T-helper 22 cell (primary cell): ENCODE data around the gene CEP350.
"Not testable (repeated sequence)": the region's sequence is repeated elsewhere in the genome, so short reads cannot be mapped to it uniquely, and the experiment has no call there.

Source experiments
- DNase-seq: peaks from one replicate; pipeline ENCODE4 v3.0.0-alpha.2; 2020; ENCODE audit warnings: low read depth

CEP350 gene

DNA sequence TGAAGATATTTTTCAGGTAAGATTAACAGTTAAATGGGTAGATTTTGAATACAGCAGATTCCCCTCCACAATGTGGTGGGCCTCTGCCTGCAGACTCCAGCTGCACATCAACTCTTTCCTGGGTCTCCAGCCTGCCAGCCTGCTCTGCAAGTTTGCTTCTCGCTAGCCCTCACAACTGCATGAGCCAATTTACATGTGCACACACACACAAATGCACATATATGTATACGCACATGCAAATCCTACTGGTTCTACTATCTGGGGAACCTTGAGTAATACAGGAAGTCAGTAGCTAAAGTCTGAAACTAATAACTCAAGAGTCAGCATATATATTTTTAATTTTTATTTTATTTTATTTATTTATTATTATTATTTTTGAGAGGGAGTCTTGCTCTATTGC, 165.2 kb downstream of the CEP350 start:
- DNase-seq: no peak

DNA sequence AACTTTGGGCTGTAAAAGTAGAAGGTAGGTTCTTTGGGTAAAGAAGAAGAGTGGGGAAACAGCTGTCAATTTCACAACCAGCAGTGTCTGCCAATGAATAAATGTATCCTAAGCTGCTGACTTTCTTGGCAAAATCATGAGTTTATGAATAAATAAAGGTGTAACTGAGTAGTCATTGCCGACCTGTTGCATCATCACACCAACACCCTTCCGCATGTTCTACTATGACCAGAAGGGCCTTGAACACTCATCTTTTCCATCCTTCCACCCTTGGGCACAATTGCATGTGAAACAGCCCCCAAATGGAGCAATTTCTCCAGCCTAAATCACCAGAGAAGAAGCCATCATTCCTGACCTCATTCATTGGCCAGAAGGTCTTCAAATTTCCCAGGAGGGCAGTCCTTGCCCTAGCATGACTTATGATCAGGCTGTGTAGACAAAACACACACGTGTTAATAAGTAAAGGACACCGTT, 168.9 kb downstream of the CEP350 start:
- no peak for DNase-seq

DNA sequence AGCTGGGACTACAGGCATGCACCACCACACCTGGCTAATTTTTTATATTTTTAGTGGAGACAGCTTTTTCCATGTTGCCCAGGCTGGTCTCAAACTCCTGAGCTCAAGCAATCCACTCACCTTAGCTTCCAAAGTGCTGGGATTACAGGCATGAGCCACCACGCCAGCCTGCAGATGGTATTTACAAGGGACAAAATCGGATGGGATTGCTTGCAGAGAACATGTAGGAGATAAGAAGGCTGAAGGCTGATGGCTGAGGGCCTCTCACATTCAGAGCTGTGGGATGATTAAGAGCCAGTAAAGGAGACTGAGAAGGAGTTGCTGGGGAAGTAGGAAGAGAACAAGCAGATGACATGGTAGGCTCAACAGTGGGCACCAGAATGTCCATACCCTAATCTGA, 176.0 kb downstream of the CEP350 start:
- DNase-seq: no peak

DNA sequence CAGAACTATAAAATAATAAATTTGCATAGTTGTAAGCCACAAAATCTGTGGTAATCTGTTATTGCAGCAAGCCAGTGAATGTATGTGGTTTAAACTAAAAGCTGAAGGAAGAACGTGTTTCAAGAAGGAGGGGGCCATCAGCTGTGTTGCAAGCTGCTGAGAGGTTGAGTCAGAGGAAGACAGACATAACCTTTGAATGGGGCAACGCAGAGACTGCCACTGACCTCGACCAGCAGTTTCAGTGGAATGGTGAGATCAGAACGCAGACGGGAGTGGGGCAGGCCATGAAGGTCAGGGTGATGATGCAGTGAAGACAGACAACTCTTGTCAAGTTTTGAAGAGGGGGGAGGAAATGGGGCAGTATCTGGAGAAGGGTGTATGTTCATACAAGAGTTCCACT, 176.9 kb downstream of the CEP350 start:
- no peak for DNase-seq

DNA sequence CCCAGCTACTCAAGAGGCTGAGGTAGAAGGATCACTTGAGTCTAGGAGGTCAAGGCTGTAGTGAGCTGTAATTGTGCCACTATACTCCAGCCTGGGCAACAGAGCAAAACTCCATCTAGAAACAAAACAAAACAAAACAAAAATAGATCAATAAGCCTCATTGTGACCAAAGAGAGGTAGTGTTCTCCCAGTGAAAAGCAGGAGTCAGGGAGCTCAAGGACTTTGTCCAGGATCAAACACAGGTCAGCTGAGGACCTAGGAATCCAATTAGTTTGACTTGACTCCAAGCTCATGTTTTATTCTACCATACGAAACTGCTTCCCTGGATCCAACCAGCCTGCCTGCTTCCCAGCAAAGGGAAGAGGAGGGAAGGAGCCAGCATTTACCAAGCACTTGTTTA, 178.6 kb downstream of the CEP350 start:
- DNase-seq: no peak

DNA sequence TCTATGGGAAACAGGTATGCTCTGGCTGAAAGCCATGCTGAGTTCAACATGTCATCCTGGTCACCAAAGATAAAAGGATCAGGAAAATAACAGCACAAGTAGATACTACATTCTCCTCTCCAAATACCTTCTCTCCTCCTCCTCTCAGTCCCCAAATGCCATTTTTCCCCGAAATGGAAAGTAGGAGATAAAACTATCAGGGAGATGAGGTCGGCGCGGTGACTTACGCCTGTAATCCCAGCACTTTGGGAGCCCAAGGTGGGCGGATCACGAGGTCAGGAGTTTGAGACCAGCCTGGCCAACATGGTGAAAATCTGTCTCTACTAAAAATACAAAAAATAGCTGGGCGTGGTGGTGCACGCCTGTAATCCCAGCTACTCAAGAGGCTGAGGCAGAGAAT, 179.1 kb downstream of the CEP350 start:
- not testable (repeated sequence) for DNase-seq

DNA sequence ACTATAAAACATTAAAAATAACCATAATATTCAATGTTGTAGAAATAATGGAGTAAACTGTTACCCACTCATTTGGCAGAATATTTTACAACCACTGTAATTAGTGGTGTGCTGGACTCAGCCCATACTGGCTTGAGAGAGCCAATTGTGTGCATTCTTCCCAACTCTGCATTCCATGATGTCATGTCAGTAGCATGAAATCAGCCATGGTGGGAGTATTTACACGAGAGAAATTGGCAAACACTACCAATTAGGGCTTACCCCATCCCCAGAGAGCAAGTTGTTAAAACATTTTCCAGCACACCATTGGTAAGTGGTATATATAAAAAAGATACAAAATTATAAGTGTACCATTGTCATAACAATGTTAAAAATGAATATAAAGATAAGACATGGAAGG, 180.9 kb downstream of the CEP350 start:
- DNase-seq: no peak

DNA sequence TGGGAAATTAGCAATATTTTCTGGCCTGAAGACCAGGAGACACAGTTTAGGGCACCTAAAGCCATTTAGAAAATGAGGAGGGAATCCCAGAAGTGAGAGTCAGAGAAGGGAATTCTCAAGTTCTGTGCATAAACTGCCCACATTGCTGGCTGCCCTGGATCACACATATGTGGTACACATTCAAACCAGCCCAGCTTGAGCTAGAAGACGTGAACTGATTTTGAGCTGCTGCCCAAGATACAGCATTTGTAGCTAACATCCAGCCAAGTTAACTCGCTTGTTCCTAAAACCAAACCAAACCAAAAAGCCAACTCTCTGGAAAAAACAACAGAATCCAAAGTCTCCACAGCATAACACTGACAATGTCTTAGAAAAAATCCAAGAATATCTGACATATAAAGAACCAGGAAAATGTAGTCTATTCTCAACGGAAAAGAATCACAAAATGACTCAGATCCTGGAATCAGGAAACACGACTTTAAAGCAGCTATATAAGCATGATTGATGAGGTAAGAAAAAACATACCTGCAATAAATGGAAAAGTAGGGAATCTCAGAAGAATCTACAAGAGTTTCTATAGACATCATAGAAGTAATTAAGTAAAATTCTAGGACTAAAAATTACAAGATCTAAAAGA, 181.8 kb downstream of the CEP350 start:
- DNase-seq: no peak

DNA sequence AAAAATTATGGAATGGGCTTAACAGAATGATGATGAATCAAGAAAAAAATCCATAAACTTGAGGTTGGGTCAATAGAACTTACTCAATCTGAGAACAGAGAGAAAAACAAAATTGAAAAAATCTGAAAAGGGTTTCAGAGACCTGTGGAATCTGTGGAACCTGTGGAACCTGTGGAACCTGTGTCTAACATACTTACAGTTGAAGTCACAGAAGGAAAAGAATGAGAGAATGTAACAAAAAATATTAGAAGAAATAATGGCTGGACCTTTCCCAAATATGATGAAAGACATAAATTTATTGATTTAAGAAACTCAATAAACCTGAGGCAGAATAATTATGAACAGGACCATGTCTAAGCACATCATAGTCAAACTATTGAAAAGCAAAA, 182.4 kb downstream of the CEP350 start:
- no peak for DNase-seq

DNA sequence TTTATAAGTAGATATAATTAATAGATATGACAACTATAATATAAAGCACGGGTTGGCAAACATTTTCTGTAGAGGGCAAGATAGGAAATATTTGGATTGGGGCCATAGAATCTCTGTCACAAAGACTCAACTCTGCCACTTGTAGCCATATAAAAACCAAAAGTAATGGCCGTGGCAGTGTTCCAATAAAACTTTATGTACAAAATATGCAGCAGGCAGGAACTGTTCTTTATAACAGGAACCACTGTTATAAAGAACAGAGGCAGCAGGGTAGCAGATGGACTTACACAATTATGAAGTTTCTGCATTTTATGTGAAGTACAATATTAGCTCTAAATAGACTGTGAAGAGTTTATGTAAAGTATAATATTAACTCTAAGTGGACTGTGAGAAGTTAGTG, 183.2 kb downstream of the CEP350 start:
- no peak for DNase-seq

DNA sequence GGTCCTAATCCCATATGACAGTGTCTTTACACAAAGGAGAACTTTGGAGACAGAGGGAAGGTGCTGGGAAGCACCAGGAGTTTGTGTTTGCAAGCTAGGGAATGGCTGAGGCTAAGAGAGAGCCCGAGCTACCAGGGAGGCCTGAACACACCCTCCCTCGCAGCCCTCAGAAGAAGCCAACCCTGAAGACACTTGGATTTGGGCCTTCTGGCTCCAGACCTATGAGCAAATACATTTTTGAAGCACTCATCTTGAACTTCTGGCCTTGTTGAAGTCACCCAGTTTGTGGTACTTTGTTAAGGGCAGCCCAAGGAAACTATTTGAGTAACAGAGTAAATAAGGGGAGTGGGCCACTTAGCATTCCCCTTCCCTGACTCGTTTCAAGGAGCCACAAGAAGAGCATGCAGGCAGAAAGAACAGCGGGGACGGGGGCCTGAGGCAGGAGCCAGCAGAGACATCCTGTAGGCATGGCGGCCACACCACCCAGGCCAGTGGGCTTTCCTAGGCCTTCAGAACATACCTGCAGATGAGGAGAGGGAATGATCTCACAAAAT, 186.8 kb downstream of the CEP350 start:
- no peak for DNase-seq

DNA sequence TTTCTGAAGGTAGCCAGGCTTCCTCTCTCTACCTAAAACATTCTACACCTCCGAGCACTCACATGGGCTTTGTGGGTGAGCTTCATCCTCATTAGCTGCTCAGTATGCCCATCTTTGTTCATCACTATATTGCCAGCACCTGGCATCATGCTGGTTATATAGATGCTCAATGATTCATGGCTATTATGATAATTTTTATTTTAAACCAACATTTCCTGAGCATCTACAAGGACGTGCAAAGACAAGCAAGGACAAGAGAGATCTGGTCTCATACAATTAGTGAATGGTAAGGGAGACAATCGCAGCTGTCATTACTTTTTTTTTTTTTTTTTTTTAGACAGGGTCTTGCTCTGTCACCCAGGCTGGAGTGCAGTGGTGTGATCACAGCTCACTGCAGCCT, 188.7 kb downstream of the CEP350 start:
- no peak for DNase-seq

DNA sequence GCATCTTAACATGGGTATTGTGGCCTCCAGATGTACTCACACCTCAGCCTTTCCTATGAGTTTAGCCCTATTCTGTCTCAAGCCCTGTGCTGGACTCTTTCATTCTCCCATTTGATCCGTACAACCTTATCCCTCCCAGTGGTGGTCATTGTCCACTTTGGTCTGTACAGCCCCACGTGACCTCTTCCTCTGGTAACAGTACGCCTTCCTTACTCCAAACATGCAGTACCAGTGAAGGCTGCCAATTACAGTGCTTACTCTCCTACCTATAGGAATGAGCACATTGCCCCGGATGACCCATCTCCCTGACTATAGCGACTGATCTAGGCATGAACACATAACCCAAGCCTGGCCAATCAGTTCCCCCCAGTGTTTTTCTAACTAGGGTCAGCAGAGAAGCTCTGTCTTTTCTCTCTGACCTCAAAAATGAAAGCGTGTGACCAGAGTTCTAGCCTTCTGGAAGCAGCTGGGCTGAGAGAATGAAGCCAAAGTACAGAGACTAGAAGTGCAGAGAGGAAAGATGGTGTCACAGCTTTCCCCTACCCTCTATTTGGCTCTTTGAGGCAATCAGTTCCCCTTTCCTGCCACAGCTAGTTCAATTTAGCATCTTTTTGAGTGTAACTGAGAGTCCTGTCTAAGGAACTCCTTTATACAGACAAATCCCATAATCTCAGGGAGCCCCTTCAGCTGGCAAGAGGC, 190.2 kb downstream of the CEP350 start:
- DNase-seq: no peak

DNA sequence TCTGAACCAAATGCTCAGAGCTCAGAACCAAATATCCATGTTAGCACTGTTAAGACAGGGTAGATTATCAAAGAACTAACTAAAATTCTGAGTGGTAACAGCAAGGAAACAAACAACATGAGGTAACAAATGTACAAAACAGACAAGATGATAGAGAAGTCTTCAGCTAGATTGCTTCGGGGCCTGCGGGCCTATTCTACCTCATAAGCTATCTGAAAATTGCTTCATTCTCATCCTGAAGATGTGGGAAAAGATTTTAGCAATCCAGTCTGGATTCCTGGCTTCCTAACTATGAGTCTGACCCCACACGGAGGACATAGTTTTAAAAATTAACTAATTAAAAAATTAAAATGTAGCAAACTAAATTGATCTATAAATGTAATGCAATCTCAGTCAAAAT, 190.8 kb downstream of the CEP350 start:
- DNase-seq: no peak

DNA sequence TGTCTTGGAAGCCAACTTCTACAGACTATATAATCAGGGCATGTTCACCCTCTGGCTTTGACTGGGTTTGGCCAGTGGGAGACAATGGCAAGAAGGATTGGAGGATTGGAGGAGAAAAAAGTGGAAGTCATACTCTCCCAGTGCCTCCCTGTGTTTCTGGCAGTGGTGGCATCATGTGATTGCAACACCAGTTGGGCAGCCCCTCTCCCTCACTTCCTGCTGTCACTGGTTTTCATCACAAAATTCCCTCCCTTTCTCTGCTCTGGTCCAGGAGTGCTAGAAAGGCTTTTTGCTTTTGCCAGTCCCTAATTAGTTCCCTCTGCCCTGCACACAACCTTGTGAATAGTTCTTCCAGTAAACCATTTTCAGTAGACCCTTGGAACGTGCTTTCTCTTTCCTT, 196.4 kb downstream of the CEP350 start:
- no peak for DNase-seq

DNA sequence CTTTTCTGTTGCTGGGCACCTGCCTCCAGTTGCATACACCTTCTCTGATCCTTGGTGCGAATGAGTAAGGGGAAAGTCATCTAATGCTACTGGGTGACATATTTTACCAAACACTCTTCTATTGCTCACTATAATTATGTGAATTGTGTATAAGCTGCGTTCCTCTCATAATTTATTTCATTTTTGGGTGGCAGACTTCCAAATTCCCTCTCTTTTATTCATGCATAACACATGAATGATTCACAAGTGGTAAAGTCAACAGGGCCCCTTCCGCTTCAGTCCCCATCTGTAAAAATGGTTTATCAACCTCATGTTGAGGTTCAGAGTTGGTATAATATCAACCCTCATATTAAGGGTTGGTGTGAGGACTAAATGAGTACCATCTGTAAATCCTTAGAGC, 196.9 kb downstream of the CEP350 start:
- no peak for DNase-seq

DNA sequence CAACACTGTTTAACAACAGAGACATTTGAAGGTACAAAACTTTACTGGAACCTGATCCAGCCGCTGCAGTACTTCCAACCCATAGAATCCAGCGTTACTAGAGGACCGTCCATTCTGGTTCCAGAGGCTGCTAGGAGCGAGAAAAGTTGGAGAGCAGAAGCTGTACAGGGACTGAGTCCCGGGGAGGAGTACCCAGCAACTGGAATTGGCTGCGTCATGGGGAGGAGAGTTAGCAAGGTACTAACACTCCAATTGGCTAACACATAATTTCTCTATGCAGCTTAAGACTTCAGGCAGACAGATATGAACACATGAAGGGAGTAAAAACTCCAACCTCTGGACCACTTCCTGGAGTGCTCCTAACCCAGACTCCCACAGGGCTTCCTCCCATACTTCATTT, 198.0 kb downstream of the CEP350 start:
- no peak for DNase-seq

DNA sequence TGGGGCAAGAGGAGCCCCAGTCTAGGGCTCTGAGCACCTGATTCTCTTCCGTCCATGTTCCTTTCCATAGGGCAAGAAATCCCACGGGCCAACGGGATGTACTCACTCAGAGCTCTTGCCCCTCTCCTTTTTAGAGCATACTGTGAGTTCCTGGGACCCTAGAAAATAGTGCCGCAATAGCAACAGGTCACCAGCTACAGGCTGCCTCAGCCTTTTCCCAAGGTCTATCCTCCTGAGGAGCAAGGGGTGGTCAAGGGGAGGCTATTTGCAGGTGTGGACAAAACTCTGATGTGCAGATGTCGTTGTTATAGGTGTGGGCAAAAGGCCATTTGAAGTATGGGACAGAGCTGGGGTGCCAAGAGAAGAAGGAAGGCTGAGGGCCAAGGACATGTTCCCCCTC, 198.4 kb downstream of the CEP350 start:
- no peak for DNase-seq

DNA sequence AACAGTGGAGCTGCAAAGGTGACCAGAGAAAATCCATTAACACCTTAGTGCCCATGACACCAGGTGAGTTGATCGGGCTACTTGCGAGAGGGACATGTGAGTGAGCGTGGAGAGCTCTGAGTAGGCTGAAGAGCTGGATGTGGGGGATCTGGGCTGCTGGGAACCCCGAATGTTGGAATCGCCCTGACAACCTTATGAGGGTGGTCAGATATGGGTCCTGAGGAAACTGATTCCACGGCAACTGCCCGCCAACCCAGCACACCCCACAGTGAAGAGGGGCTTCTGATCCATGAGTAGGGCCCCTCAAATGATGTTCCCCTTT, 199.4 kb downstream of the CEP350 start:
- no peak for DNase-seq

DNA sequence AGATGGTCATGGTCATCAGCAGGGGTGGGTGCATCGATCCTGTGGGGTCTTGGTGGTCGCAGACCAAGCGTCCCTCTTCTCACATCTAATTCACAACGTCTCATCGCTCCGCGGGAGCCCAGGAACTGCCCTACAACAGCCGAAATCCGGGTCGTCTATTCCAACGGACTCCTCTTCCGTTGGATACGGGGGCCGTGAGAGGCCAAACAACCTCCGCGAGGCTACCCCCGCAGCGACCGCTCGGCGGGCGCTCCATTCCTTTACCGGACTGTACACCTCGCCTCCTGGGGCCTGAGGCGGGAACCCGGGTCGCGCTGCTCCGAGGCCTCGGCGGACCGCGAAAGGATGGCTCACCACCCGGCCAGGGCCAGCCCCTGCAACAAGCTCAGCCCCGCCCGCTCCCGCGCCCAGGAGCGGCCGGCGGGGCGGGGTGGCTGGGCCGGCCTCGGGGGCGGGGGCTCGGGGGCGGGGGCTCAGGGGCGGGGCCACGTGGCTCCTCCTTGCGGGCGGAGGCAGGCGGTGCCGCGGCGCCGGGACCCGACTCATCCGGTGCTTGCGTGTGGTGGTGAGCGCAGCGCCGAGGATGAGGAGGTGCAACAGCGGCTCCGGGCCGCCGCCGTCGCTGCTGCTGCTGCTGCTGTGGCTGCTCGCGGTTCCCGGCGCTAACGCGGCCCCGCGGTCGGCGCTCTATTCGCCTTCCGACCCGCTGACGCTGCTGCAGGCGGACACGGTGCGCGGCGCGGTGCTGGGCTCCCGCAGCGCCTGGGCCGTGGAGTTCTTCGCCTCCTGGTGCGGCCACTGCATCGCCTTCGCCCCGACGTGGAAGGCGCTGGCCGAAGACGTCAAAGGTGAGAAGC, 199.9 kb downstream of the CEP350 start, which contains the start of gene QSOX1:
Gene QSOX1, plus strand, starts transcription at position 545 of the 857 bp plus-strand sequence. Its CDS starts 39 bp downstream, at position 584.
- DNase-seq: peak; percentile 83

DNA sequence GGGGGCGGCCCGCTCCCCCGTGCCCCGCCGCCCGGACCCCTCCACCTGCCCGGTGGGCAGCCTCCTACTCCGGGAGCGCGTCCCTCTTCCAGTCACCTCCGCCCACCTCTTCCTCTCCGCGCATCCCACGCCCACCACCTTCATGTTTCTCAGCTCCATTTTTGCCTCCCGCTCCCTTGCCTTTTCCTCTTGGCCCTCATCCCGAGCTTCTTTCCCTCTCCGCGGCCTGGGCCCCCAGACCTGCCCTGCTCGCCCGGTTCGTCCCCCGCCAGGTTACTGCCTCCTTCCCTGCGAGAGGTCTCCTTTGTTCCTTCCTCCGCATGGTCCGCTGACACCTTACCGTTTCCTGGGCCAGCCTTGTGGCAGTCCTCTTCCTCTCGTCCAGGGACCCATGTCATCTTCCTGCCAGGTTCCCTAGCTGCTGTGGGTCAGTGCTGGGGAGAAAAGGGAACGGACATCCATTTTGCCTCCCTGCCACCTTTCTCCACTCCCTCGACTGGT, 200.6 kb downstream of the CEP350 start:
- no peak for DNase-seq

DNA sequence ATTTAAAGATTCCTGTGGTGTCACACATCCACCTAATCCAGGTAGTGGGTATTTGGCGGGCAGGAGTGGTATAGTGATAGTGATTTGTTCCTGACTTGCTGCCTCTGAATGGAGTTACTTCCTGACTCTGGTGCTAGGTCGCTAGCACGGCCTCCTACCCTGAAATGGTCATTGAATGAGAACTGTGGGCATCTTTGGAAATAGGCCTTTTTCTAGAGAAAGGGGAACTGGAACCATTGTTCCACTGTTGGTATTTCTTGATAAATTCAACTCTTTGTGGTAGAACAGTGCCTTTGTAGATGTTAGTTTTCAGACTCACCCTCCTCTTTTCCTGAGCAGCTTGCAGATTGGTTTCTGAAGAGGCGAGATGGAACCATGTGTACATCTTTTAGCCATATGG, 201.6 kb downstream of the CEP350 start:
- no peak for DNase-seq
